Activated CD4-positive, CD25-positive, alpha-beta regulatory T cell treated with anti-CD3 and anti-CD28 coated beads, Interleukin-2, amount 50 U/mL, for 72 hours (primary cell): ENCODE data around the gene PHYKPL.
A peak's percentile ranks its signal among the peaks of the same experiment; 100 is the strongest.

Experiments
- DNase-seq: peaks from one replicate; pipeline ENCODE4 v3.0.0; 2021

The PHYKPL gene

GRCh38 chr5:178232124-178232919 lies at the start of gene PHYKPL:
Gene PHYKPL, minus strand, starts transcription at chr5:178232802. Its CDS starts 252 bp downstream, at chr5:178232550.
- DNase-seq, result peak; percentile 82

- DNase-seq, result no peak
Observed at GRCh38 chr5:178282391-178282790, 49.8 kb upstream of the PHYKPL start.

GRCh38 chr5:178281331-178281730 lies 48.7 kb upstream of the PHYKPL start:
- DNase-seq, result no peak

- DNase-seq, result no peak
Observed at GRCh38 chr5:178280631-178281030, 48.0 kb upstream of the PHYKPL start.

- peak; percentile 79 for DNase-seq
Observed at GRCh38 chr5:178279723-178280438, 47.3 kb upstream of the PHYKPL start.

GRCh38 chr5:178279026-178279722 lies 46.6 kb upstream of the PHYKPL start:
- DNase-seq, result no peak

- DNase-seq, result no peak
Observed at GRCh38 chr5:178278358-178279023, 45.9 kb upstream of the PHYKPL start.

- no peak for DNase-seq
Observed at GRCh38 chr5:178277866-178278265, 45.3 kb upstream of the PHYKPL start.

- DNase-seq, result no peak
Observed at GRCh38 chr5:178277346-178277745, 44.7 kb upstream of the PHYKPL start.

- no peak for DNase-seq
Observed at GRCh38 chr5:178274781-178275537, 42.4 kb upstream of the PHYKPL start.

- DNase-seq, result no peak
Observed at GRCh38 chr5:178273665-178274541, 41.3 kb upstream of the PHYKPL start.

- DNase-seq, result no peak
Observed at GRCh38 chr5:178273041-178273440, 40.4 kb upstream of the PHYKPL start.

GRCh38 chr5:178272591-178272990 lies 40.0 kb upstream of the PHYKPL start:
- no peak for DNase-seq

- no peak for DNase-seq
Observed at GRCh38 chr5:178271726-178272479, 39.3 kb upstream of the PHYKPL start.

- DNase-seq, result no peak
Observed at GRCh38 chr5:178271231-178271630, 38.6 kb upstream of the PHYKPL start.

- DNase-seq, result no peak
Observed at GRCh38 chr5:178269499-178269898, 36.9 kb upstream of the PHYKPL start.

GRCh38 chr5:178267876-178268275 lies 35.3 kb upstream of the PHYKPL start:
- no peak for DNase-seq

- no peak for DNase-seq
Observed at GRCh38 chr5:178267245-178267644, 34.6 kb upstream of the PHYKPL start.

GRCh38 chr5:178266581-178266980 lies 34.0 kb upstream of the PHYKPL start:
- no peak for DNase-seq

- DNase-seq, result no peak
Observed at GRCh38 chr5:178265746-178266145, 33.1 kb upstream of the PHYKPL start.

GRCh38 chr5:178264044-178264443 lies 31.4 kb upstream of the PHYKPL start:
- DNase-seq, result no peak
